ENCODE measurements around the gene MYRIP.

DNA sequence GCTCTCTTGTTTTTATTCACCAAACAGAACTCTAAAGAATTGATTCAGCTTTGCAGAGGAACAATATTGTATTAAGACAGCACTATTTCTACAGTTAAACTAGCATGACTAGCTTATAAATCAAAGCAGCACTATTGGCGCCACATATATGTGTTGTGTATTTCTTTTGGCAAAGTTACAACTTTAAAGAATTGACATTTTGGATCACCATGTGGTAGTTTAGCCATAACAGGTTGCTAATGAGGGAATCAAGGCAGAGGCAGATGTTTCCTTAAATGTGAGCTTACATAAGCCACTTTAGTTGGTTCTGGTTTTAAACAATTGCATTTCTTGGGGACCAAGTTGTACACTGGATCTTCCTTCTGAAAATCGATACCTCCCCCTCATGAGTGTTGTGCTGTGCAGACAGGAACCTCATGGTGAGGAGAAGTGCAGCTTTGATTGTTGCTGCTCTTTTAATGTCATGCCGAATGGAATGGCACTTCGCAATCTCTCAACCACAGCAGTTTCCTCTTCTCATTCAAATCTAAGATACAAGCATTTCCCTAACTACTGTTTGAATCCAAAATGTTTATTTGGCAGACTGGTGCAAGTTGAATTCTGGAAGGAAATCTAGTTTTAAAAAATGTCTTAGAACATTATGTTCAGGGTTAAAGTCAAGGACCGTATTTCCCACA, 151.2 kb downstream of the MYRIP start:
- TF ChIP-seq, protein P1, sequence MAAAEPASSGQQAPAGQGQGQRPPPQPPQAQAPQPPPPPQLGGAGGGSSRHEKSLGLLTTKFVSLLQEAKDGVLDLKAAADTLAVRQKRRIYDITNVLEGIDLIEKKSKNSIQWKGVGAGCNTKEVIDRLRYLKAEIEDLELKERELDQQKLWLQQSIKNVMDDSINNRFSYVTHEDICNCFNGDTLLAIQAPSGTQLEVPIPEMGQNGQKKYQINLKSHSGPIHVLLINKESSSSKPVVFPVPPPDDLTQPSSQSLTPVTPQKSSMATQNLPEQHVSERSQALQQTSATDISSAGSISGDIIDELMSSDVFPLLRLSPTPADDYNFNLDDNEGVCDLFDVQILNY (CRISPR knock-in tag; IDR thresholded peaks at IDR 0.05), result no peak
- TF ChIP-seq, protein P2, sequence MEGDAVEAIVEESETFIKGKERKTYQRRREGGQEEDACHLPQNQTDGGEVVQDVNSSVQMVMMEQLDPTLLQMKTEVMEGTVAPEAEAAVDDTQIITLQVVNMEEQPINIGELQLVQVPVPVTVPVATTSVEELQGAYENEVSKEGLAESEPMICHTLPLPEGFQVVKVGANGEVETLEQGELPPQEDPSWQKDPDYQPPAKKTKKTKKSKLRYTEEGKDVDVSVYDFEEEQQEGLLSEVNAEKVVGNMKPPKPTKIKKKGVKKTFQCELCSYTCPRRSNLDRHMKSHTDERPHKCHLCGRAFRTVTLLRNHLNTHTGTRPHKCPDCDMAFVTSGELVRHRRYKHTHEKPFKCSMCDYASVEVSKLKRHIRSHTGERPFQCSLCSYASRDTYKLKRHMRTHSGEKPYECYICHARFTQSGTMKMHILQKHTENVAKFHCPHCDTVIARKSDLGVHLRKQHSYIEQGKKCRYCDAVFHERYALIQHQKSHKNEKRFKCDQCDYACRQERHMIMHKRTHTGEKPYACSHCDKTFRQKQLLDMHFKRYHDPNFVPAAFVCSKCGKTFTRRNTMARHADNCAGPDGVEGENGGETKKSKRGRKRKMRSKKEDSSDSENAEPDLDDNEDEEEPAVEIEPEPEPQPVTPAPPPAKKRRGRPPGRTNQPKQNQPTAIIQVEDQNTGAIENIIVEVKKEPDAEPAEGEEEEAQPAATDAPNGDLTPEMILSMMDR (IDR thresholded peaks at IDR 0.05), result no peak
- TF ChIP-seq, protein P3, sequence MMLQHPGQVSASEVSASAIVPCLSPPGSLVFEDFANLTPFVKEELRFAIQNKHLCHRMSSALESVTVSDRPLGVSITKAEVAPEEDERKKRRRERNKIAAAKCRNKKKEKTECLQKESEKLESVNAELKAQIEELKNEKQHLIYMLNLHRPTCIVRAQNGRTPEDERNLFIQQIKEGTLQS (CRISPR knock-in tag; conservative IDR thresholded peaks at IDR 0.05), result no peak
- TF ChIP-seq NR3C1 (CRISPR knock-in tag; conservative IDR thresholded peaks at IDR 0.05; ENCODE audit: low read depth), result no peak
- TF ChIP-seq, protein P4, sequence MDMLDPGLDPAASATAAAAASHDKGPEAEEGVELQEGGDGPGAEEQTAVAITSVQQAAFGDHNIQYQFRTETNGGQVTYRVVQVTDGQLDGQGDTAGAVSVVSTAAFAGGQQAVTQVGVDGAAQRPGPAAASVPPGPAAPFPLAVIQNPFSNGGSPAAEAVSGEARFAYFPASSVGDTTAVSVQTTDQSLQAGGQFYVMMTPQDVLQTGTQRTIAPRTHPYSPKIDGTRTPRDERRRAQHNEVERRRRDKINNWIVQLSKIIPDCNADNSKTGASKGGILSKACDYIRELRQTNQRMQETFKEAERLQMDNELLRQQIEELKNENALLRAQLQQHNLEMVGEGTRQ (CRISPR knock-in tag; IDR thresholded peaks at IDR 0.05), result no peak
- no peak for TF ChIP-seq ZNF416 (CRISPR knock-in tag; IDR thresholded peaks at IDR 0.05)
- TF ChIP-seq, protein P5, sequence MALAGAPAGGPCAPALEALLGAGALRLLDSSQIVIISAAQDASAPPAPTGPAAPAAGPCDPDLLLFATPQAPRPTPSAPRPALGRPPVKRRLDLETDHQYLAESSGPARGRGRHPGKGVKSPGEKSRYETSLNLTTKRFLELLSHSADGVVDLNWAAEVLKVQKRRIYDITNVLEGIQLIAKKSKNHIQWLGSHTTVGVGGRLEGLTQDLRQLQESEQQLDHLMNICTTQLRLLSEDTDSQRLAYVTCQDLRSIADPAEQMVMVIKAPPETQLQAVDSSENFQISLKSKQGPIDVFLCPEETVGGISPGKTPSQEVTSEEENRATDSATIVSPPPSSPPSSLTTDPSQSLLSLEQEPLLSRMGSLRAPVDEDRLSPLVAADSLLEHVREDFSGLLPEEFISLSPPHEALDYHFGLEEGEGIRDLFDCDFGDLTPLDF (CRISPR knock-in tag; IDR thresholded peaks at IDR 0.05), result no peak
- TF ChIP-seq ELF4 (CRISPR knock-in tag; IDR thresholded peaks at IDR 0.05; ENCODE audit: low read depth), result no peak
- TF ChIP-seq, protein P6, sequence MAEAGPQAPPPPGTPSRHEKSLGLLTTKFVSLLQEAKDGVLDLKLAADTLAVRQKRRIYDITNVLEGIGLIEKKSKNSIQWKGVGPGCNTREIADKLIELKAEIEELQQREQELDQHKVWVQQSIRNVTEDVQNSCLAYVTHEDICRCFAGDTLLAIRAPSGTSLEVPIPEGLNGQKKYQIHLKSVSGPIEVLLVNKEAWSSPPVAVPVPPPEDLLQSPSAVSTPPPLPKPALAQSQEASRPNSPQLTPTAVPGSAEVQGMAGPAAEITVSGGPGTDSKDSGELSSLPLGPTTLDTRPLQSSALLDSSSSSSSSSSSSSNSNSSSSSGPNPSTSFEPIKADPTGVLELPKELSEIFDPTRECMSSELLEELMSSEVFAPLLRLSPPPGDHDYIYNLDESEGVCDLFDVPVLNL (CRISPR knock-in tag; IDR thresholded peaks at IDR 0.05; ENCODE audit: borderline replicate concordance, low read depth), result no peak
- TF ChIP-seq HMGA2 (CRISPR knock-in tag; IDR thresholded peaks at IDR 0.05), result no peak
- no peak for TF ChIP-seq CREB1 (CRISPR knock-in tag; IDR thresholded peaks at IDR 0.05)
- TF ChIP-seq SMAD3 (CRISPR knock-in tag; IDR thresholded peaks at IDR 0.05; ENCODE audit: borderline replicate concordance), result no peak
